Caco-2 (cell line): Measurements from ENCODE around the gene SLC39A7. TPM values are rescaled to one million over a fixed set of nuclear protein-coding genes. Genes with fewer than 3 reads are reported as not detected.

Source experiments
- BruUV-seq: library from RNA; stranded (reverse); fragments of 400-500 nt; replicated peaks from 2 replicates; lab custom pipeline; 2021; lab: Mats Ljungman, UMichigan
- CTCF ChIA-PET: fragments of 300-600 bp; sonication (Branson Sonifier 250); formaldehyde crosslinking; loops from one replicate; lab custom pipeline; 2022; ENCODE audit warnings: antibody characterized with exemption; lab: Charles Lee
- POLR2A ChIA-PET: fragments of 300-600 bp; sonication (Branson Sonifier 250); formaldehyde crosslinking; loops from one replicate; lab custom pipeline; 2022; ENCODE audit warnings: antibody characterized with exemption; lab: Charles Lee
- DNase-seq, 2 experiments: peaks; one replicate each; pipeline versions ENCODE4 v3.0.0 to v3.0.0-alpha.2; 2020 to 2022
- H3K27me3 ChIP-seq: replicated peaks from 2 replicates; pipeline ENCODE4 v1.6.0; 2011; ENCODE audit warnings: low read length; ENCODE audit not compliant: control insufficient read depth, insufficient read depth
- H3K36me3 ChIP-seq: 2 replicates; pipeline ENCODE4 v1.5.1; 2011; ENCODE audit warnings: low read length; ENCODE audit not compliant: control insufficient read depth, insufficient read depth
- H3K4me1 ChIP-seq: fragments of 250-450 bp; sonication (Bioruptor Pico); 2 replicates; pipeline ENCODE4 v1.5.1; 2020; ENCODE audit warnings: mild to moderate bottlenecking
- H3K4me3 ChIP-seq: 2 replicates; pipeline ENCODE4 v1.5.1; 2011; ENCODE audit warnings: low read depth, mild to moderate bottlenecking, control low read depth, low read length
- H3K9me3 ChIP-seq: fragments of 250-450 bp; sonication (Bioruptor Pico); 2 replicates; pipeline ENCODE4 v1.5.1; 2020; ENCODE audit warnings: mild to moderate bottlenecking, moderate library complexity
- H3K27ac Mint-ChIP-seq: one replicate; pipeline ENCODE4 v1.8.0; 2022; ENCODE audit warnings: mixed read lengths; ENCODE audit not compliant: unreplicated experiment
- H3K27me3 Mint-ChIP-seq: one replicate; pipeline ENCODE4 v1.8.0; 2022; ENCODE audit warnings: mixed read lengths; ENCODE audit not compliant: insufficient read depth, unreplicated experiment
- H3K36me3 Mint-ChIP-seq: one replicate; pipeline ENCODE4 v1.8.0; 2022; ENCODE audit warnings: mild to moderate bottlenecking, mixed read lengths; ENCODE audit not compliant: insufficient read depth, unreplicated experiment
- H3K4me1 Mint-ChIP-seq: one replicate; pipeline ENCODE4 v1.8.0; 2022; ENCODE audit warnings: low read depth, mixed read lengths; ENCODE audit not compliant: unreplicated experiment
- H3K4me3 Mint-ChIP-seq: one replicate; pipeline ENCODE4 v1.8.0; 2022; ENCODE audit warnings: mild to moderate bottlenecking, moderate library complexity, mixed read lengths; ENCODE audit not compliant: unreplicated experiment
- H3K9me3 Mint-ChIP-seq: one replicate; pipeline ENCODE4 v1.8.0; 2022; ENCODE audit warnings: mixed read lengths; ENCODE audit not compliant: unreplicated experiment
- intact Hi-C: fragments of 100-400 bp; cut with micrococcal nuclease; formaldehyde crosslinking; loops from one replicate; pipeline ENCODE4 v1.10.0; 2022; ENCODE audit not compliant: unreplicated experiment
- total RNA-seq: library from RNA; stranded (reverse); gene quantifications from 2 replicates; pipeline ENCODE4 v1.2.3, GENCODE V29; 2022
- TF ChIP-seq, protein P1 (sequence below), 2 experiments: fragments of 200-600 bp in 1 of 2; IDR thresholded peaks; 1 replicate in 1 of 2; 2 replicates in 1 of 2; pipeline versions ENCODE4 v1.5.1 to v1.8.0; 2011 to 2022; ENCODE audit warnings: antibody characterized with exemption in 1 of 2, control low read depth in 1 of 2, inconsistent platforms in 1 of 2, low read depth in 1 of 2, low read length in 1 of 2, mild to moderate bottlenecking in 1 of 2, moderate library complexity in 1 of 2; ENCODE audit not compliant: insufficient read depth in 1 of 2, severe bottlenecking in 1 of 2, unreplicated experiment in 1 of 2

The SLC39A7 gene
- total RNA-seq, 1 experiment from 2014 or later = 140 TPM

DNA sequence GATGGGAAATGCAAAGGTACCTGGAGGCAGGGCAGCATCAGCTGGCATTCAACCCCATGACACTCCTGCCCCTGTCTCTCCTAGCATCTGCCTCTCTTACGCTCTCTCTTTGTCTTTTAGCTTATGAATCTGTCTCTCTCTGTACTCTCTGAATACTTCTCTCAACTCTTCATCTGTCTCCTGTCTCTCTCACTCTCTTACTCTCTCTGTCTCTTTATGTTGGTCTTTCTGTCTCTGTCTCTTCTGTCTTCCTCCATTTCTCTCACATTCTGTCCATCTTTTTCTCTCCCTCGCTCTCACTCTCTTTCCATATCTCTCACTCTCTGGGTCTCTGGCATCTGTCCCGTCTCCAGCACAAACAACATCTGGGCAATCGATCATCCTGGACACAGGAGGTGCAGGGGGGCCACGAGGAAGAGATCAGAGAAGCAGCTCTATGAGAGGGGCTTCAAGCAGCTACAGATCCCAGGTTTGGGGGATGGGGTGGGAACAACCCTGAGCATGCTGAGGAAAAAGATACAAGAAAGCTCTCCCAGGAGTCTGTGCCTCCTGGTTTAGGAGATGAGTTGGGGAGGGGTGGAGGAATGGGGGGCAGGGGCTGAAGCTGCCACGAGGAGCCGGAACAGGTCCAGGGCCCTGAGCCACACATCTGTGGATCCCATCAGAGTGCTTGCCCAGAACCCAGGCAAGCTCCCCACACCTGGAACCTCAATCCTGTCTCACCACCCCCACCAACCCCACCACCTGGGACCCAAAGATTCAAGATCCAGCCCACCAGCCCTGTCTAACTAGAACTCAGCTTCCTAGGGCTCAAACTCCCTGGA is 10.8 kb upstream of the SLC39A7 start:
- no peaks in the 10 kb centered on the region for H3K27me3 ChIP-seq
- Mint-ChIP-seq H3K4me3 (no peak overlapping the region), H3K36me3 (no peaks in the 10 kb centered on the region), H3K9me3 (no peaks in the 10 kb centered on the region), H3K4me1 (no peaks in the 10 kb centered on the region), H3K27ac (no peak overlapping the region), H3K27me3 (peaks cover 5% of the 10 kb centered on the region)
- POLR2A ChIA-PET = no interaction called here
- H3K4me3 ChIP-seq = no peak overlapping the region
- intact Hi-C loops = no loop called here
- H3K36me3 ChIP-seq = no peaks in the 10 kb centered on the region; the same call in 1 of the 2 replicates
- TF ChIP-seq, protein P1, sequence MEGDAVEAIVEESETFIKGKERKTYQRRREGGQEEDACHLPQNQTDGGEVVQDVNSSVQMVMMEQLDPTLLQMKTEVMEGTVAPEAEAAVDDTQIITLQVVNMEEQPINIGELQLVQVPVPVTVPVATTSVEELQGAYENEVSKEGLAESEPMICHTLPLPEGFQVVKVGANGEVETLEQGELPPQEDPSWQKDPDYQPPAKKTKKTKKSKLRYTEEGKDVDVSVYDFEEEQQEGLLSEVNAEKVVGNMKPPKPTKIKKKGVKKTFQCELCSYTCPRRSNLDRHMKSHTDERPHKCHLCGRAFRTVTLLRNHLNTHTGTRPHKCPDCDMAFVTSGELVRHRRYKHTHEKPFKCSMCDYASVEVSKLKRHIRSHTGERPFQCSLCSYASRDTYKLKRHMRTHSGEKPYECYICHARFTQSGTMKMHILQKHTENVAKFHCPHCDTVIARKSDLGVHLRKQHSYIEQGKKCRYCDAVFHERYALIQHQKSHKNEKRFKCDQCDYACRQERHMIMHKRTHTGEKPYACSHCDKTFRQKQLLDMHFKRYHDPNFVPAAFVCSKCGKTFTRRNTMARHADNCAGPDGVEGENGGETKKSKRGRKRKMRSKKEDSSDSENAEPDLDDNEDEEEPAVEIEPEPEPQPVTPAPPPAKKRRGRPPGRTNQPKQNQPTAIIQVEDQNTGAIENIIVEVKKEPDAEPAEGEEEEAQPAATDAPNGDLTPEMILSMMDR (IDR thresholded peaks at IDR 0.05; ENCODE audit: insufficient read depth in 1 of 2, low read depth in 1 of 2, low read length in 1 of 2, severe bottlenecking in 1 of 2, unreplicated experiment in 1 of 2) = no peak
- CTCF ChIA-PET = no interaction called here
- no TSS peak for BruUV-seq
- H3K9me3 ChIP-seq = no peaks in the 10 kb centered on the region
- no peaks in the 10 kb centered on the region for H3K4me1 ChIP-seq
- no peak for DNase-seq

DNA sequence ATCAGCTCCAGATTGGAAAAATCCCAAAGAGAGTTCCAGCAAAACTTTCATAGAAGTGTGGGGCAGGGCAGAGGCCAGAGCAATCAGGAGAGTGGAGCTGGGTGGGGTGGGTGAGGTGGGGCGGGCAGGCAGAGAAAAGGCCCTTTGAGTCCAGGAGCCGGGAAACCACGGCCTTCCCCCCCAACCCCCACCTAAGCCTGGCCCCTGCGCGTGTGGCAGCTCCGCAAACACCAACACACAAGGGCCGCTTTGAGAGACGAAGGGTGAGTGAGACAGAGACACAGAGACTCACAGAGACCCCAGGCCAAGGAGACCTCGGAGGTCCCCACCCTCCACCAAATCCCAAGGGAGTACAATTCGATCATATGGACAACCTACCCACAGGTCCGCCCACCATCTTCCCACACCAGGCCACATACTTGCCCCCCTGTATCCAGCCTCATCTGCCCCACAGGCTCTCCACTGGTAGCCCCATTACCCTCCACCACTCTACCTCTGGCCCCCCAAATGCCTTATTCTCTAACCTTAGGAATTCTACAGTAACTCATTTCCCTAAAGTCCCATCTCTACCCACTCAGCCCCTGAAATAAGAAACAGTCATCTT is 10.1 kb upstream of the SLC39A7 start:
- TF ChIP-seq, protein P1 (IDR thresholded peaks at IDR 0.05; ENCODE audit: insufficient read depth in 1 of 2, low read depth in 1 of 2, low read length in 1 of 2, severe bottlenecking in 1 of 2, unreplicated experiment in 1 of 2) = no peak
- intact Hi-C loops = no loop called here
- H3K9me3 Mint-ChIP-seq = no peaks in the 10 kb centered on the region
- no peaks in the 10 kb centered on the region for H3K27me3 ChIP-seq
- ChIA-PET POLR2A (no interaction called here), CTCF (no interaction called here)
- no peaks in the 10 kb centered on the region for H3K4me1 ChIP-seq
- BruUV-seq = no TSS peak
- no peaks in the 10 kb centered on the region for H3K4me1 Mint-ChIP-seq
- H3K27ac Mint-ChIP-seq = no peak overlapping the region
- peaks cover 4% of the 10 kb centered on the region for H3K27me3 Mint-ChIP-seq
- peaks cover 4% of the 10 kb centered on the region for H3K36me3 Mint-ChIP-seq
- H3K36me3 ChIP-seq = no peaks in the 10 kb centered on the region; the same call in 1 of the 2 replicates
- no peaks in the 10 kb centered on the region for H3K9me3 ChIP-seq
- DNase-seq = no peak
- H3K4me3 ChIP-seq = no peak overlapping the region
- no peak overlapping the region for H3K4me3 Mint-ChIP-seq

DNA sequence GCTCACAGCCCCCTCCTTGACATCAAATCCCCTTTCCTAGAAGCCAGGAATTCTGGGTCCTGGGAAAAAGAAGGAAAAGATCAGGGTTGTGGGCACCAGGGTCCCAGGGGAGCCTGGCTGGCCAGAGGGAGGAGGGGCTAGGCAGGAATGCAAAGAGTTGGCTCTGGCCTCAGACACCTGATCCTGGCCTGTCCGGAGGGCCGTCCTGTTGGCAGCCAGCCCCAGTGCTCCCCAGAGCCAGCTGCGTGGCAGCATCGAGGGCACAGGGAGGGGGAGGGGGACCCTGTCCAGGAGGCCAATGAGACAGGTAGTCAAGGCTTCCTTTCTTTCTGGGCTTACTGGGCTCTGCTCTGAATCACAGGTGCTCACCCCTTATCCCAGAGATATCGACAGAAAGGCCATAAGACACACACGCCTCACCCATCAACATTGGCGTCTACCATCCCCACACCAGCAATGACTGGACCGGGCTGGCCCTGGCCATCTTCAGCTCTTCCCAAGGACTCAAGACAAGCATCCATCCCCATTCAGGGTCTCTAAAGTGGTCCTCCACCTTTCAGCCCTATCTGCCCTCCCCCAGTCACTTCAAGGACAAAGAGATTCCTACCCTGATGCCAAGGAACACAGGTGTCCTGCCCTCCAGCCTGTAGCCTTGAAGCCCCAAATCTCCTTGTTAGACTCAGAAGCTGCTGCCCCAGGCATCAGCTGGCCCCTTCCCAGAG is 9.1 kb upstream of the SLC39A7 start:
- no peak overlapping the region for H3K4me3 ChIP-seq
- ChIA-PET CTCF (interaction anchor here (0.5 kb wide), 1 partner anchor 35 kb away, joined by 3 read pairs; no protein-coding TSS in a partner anchor), POLR2A (no interaction called here)
- no peak overlapping the region for H3K4me3 Mint-ChIP-seq
- peaks cover 4% of the 10 kb centered on the region for H3K27me3 Mint-ChIP-seq
- H3K36me3 Mint-ChIP-seq = peaks cover 12% of the 10 kb centered on the region
- no peaks in the 10 kb centered on the region for H3K4me1 ChIP-seq
- H3K27ac Mint-ChIP-seq = no peak overlapping the region
- no peaks in the 10 kb centered on the region for H3K27me3 ChIP-seq
- no peak for DNase-seq
- H3K36me3 ChIP-seq = no peaks in the 10 kb centered on the region; the same call in 1 of the 2 replicates
- H3K4me1 Mint-ChIP-seq = no peaks in the 10 kb centered on the region
- TF ChIP-seq, protein P1 (IDR thresholded peaks at IDR 0.05; ENCODE audit: insufficient read depth in 1 of 2, low read depth in 1 of 2, low read length in 1 of 2, severe bottlenecking in 1 of 2, unreplicated experiment in 1 of 2) = no peak
- intact Hi-C loops = no loop called here
- no TSS peak for BruUV-seq
- no peaks in the 10 kb centered on the region for H3K9me3 ChIP-seq
- H3K9me3 Mint-ChIP-seq = no peaks in the 10 kb centered on the region
